ENCODE results near the gene MDFIC2. TPM values are rescaled to one million over a fixed set of nuclear protein-coding genes. Genes with fewer than 3 reads are reported as not detected.

MDFIC2 gene
- total and polyA plus RNA-seq, 2 donors (not counting 3 experiments of a cell fraction or from before 2014, with no cell fraction given), result not detected

GRCh38 chr3:70310809-70311208, 1.6 kb downstream of the MDFIC2 start:
- H3K27me3 ChIP-seq (ENCODE audit: control insufficient read depth in 2 of 2, insufficient read depth in 2 of 2, low read length in 2 of 2), result no peaks in the 10 kb centered on the region
- no peak overlapping the region for H3K9ac ChIP-seq (replicated peaks; ENCODE audit: extremely low read depth, insufficient read depth, low read length)
- intact Hi-C loops (cut with micrococcal nuclease), result no loop called here
- dilution Hi-C loops (cut with MboI; ENCODE audit: extremely low pct_ligation_motif_present, low sequenced_read_pairs), result no loop called here
- FAIRE-seq, result no peak
- no TSS peak for BruUV-seq (replicated peaks)
- H2AFZ ChIP-seq (ENCODE audit: low read depth, low read length), result no peak overlapping the region
- no peaks in the 10 kb centered on the region for H3K9me3 ChIP-seq (replicated peaks; ENCODE audit: control insufficient read depth, insufficient read depth, low read length)
- ChIA-PET CTCF (no interaction called here), POLR2A (no interaction called here)
- H4K20me1 ChIP-seq (replicated peaks; ENCODE audit: control insufficient read depth, extremely low read depth, insufficient read depth, low read length), result no peaks in the 10 kb centered on the region
- no peak overlapping the region for H3K4me3 ChIP-seq (replicated peaks in 1 of 3; ENCODE audit: insufficient read depth in 1 of 3, low read depth in 1 of 3, low read length in 3 of 3)
- no peak overlapping the region for H3K4me2 ChIP-seq (ENCODE audit: insufficient read depth, low read length)
- no peak for TF ChIP-seq MYC (IDR thresholded peaks at IDR 0.05; ENCODE audit: low read depth, low read length)
- TF ChIP-seq EZH2 (IDR thresholded peaks at IDR 0.05; ENCODE audit: borderline replicate concordance, low read depth, low read length, severe bottlenecking), result no peak
- no peak for TF ChIP-seq POLR2AphosphoS5 (IDR thresholded peaks at IDR 0.05; ENCODE audit: insufficient read depth, low read depth, low read length)
- TF ChIP-seq POLR2A (IDR thresholded peaks at IDR 0.05; ENCODE audit: low read depth, low read length), result no peak
- TF ChIP-seq CTCF (IDR thresholded peaks at IDR 0.05; ENCODE audit: extremely low read depth in 1 of 2, insufficient read depth in 1 of 2, low read depth in 1 of 2, low read length in 2 of 2), result no peak
- DNase-seq (ENCODE audit: low read depth, low spot score), result no peak
- no peaks in the 10 kb centered on the region for H3K79me2 ChIP-seq (ENCODE audit: control insufficient read depth, insufficient read depth, low read length)
- no peaks in the 10 kb centered on the region for H3K9me1 ChIP-seq (replicated peaks; ENCODE audit: control insufficient read depth, extremely low read depth, insufficient read depth, low read length)
- H3K36me3 ChIP-seq (ENCODE audit: control insufficient read depth in 2 of 2, extremely low read depth in 1 of 2, insufficient read depth in 2 of 2, low read length in 2 of 2), result no peaks in the 10 kb centered on the region
- no peaks in the 10 kb centered on the region for H3K4me1 ChIP-seq (ENCODE audit: control insufficient read depth, extremely low read depth, insufficient read depth, low read length)
- no peak overlapping the region for H3K27ac ChIP-seq (ENCODE audit: insufficient read depth, low read depth, low read length)

- H3K4me1 ChIP-seq (ENCODE audit: control insufficient read depth, extremely low read depth, insufficient read depth, low read length), result no peaks in the 10 kb centered on the region
- ChIA-PET CTCF (interaction anchor here (0.7 to 1.0 kb wide), 3 partner anchors 45 to 1343 kb away, joined by 3 to 4 read pairs (median 3); no protein-coding TSS in a partner anchor), POLR2A (no interaction called here)
- no TSS peak for BruUV-seq (replicated peaks)
- no peaks in the 10 kb centered on the region for H3K9me3 ChIP-seq (replicated peaks; ENCODE audit: control insufficient read depth, insufficient read depth, low read length)
- no peaks in the 10 kb centered on the region for H3K36me3 ChIP-seq (ENCODE audit: control insufficient read depth in 2 of 2, extremely low read depth in 1 of 2, insufficient read depth in 2 of 2, low read length in 2 of 2)
- no peaks in the 10 kb centered on the region for H4K20me1 ChIP-seq (replicated peaks; ENCODE audit: control insufficient read depth, extremely low read depth, insufficient read depth, low read length)
- H3K27me3 ChIP-seq (ENCODE audit: control insufficient read depth in 2 of 2, insufficient read depth in 2 of 2, low read length in 2 of 2), result no peaks in the 10 kb centered on the region
- DNase-seq (ENCODE audit: low read depth, low spot score) (no peak), FAIRE-seq (no peak)
- no peak overlapping the region for H3K27ac ChIP-seq (ENCODE audit: insufficient read depth, low read depth, low read length)
- dilution Hi-C loops (cut with MboI; ENCODE audit: extremely low pct_ligation_motif_present, low sequenced_read_pairs) (no loop called here), intact Hi-C loops (cut with micrococcal nuclease) (no loop called here)
- H3K4me2 ChIP-seq (ENCODE audit: insufficient read depth, low read length), result no peak overlapping the region
- H3K79me2 ChIP-seq (ENCODE audit: control insufficient read depth, insufficient read depth, low read length), result no peaks in the 10 kb centered on the region
- TF ChIP-seq JUN (IDR thresholded peaks at IDR 0.05; ENCODE audit: borderline replicate concordance, insufficient read depth, insufficient read length, low read depth), result no peak
- no peak for TF ChIP-seq POLR2A (IDR thresholded peaks at IDR 0.05; ENCODE audit: low read depth, low read length)
- no peak for TF ChIP-seq MAX (IDR thresholded peaks at IDR 0.05; ENCODE audit: insufficient read depth, insufficient read length)
- no peak overlapping the region for H3K4me3 ChIP-seq (replicated peaks in 1 of 3; ENCODE audit: insufficient read depth in 1 of 3, low read depth in 1 of 3, low read length in 3 of 3)
- H2AFZ ChIP-seq (ENCODE audit: low read depth, low read length), result no peak overlapping the region
- H3K9me1 ChIP-seq (replicated peaks; ENCODE audit: control insufficient read depth, extremely low read depth, insufficient read depth, low read length), result no peaks in the 10 kb centered on the region
- no peak overlapping the region for H3K9ac ChIP-seq (replicated peaks; ENCODE audit: extremely low read depth, insufficient read depth, low read length)
These were observed 2.8 kb downstream of the MDFIC2 start for GRCh38 chr3:70309591-70309990.
